HG03469 (cell line): ENCODE results near the gene VTI1A.
"Not testable (repeated sequence)": the region's sequence is repeated elsewhere in the genome, so short reads cannot be mapped to it uniquely, and the experiment has no call there.

ENCODE experiments used
- ATAC-seq: cut with Tn5 transposase; IDR thresholded peaks from one replicate; pipeline ENCODE4 v1.9.1; 2021; ENCODE audit warnings: mild to moderate bottlenecking, moderate library complexity, moderate number of reproducible peaks; ENCODE audit not compliant: unreplicated experiment

Gene VTI1A

GRCh38 chr10:112448888-112449287 is 1.9 kb downstream of the VTI1A start:
- ATAC-seq, result no peak

DNA sequence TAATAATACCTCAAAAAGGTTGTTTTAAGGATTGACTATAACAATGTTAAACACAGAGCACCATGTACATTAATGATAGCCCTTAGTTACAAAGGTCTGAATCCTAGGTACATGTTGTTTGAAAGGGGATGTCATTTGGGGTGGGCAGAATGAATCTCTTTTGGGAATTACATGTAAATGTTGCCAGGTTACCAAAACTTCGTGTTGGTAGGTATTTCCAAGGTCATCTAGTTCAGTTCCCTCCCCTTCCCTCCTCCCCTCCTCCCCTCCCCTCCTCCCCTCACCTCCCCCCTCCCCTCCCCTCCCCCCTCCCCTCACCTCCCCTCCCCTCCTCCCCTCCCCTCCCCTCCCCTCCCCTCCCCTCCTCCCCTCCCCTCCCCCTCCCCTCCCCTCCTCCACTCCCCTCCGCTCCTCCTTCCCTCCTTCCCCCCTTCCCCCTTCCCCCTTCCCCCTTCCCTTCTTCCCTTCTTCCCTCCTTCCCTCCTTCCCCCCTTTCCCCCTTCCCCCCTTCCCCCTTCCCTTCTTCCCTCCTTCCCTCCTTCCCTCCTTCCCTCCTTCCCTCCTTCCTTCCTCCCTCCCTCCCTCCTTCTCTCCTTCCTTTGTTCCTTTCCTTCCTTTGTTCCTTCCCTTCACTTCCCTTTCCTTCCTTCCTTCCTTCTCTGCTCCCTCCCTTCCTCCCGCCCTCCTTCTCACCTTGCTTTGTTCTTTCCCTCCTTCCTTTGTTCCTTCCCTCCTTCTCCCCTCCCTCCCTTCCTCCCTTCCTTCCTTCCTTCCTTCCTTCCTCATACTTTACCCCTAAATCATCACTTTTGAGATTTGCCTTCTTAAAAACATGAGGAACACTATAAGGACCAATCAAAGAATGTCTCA is 8.1 kb downstream of the VTI1A start:
- ATAC-seq, result no peak

DNA sequence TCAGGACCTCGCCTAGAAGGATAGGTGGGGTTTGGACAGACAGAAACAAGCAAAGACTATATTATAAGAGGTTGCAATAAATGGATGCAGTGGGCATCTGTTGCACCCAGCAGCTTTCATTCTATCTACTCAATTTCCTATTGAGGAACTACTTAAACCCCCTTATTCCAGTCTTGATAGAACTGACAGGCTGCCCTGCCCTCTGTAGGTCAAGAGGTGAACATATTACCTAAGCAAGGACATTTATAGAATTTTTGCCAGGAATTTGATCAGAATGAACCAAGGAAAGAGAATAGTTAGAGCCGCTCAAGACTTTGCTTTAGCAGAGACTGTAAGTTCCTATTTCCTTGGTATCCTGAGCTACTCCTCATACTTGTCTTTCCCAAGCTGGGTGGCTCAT is 9.5 kb downstream of the VTI1A start:
- no peak for ATAC-seq

DNA sequence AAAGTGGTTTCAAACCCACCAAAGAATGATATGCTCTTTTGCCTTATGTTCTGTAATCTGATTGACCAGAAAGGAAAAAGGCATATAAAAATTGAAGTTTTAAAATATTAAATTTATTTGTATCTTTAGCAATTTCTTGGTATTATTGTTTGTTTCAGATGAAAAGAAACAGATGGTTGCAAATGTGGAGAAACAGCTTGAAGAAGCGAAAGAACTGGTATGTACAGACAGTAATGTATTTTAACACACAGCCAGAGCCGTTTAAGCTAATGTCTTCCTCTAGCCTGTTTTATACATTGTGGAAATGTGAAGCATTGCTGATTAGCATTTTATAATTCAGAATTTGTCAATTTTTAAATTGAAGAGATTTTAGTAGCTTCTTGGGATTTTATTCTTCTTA is 13.4 kb downstream of the VTI1A start:
- no peak for ATAC-seq

DNA sequence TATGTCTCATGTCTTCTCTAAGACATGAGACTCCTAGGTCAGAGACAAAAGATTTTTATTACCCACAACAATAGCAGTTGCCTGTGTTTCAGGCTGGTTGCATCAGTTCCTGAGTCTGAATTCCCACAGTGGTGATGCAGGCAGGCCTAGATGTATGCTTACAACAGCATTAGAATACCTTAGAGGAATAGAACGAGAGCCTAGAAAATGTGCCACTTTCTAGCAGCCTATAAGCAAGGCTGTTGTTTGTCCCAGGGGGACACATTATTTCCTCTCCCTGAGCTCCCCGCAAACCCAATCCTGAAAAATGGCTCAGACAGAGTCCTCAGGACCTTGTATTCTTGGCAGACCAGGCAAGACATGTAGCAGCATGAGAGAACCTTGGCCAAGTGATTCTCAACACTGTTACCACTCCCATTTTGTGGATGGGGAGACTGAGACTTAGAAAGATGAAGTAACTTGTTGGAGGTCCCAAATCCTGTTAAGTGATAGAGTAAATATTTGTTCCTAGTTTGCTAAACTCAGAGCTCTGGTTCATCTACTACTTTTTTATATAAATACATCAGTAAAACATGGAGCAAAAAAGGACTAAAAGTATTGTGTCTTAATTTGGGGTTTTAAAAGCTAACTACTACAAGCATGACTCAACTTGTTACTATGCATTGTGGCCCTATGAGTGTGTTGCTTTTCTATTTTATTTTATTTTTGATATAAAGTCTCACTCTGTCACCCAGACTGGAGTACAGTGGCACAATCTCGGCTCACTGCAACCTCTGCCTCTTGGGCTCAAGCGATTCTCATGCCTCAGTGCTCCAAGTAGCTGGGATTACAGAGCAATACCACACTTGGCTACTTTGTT is 14.2 kb downstream of the VTI1A start:
- ATAC-seq, result no peak

DNA sequence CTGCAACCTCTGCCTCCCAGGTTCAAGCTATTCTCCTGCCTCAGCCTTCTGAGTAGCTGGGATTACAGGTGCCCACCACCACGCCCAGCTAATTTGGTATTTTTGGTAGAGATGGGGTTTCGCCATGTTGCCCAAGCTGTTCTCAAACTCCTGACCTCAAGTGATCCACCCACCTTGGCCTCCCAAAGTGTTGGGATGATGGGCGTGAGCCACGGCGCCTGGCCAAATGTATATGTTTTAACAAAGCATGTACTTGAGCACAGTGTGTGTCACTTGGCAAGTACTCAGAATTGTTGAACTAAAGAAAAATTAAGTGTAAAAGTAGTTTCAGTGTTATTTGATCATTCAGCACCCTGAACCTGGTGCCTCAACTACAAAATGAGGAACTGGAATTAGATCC is 17.1 kb downstream of the VTI1A start:
- not testable (repeated sequence) for ATAC-seq

- ATAC-seq, result no peak
Measured at GRCh38 chr10:112465299-112465883, 18.4 kb downstream of the VTI1A start.

DNA sequence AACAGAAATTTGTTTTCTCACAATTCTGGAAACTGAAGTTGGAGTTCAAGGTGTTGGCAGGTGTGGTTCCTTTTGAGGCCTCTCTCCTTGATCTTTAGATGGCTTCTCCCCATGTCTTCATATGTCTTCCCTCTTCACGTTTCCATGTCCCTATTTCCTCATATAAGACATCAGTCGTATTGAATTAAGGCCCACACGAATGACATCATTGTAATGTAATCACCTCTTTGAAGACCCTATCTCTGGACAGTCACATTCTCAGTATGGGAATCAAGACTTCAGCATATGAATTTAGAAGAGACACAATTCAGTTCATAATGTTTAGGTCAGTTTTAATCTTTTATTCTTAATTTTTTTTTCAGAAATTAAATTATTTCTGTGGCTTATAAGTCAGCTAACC is 19.8 kb downstream of the VTI1A start:
- no peak for ATAC-seq

- ATAC-seq, result no peak
Measured at GRCh38 chr10:112467541-112468075, 20.6 kb downstream of the VTI1A start.

GRCh38 chr10:112471878-112472487 is 25.0 kb downstream of the VTI1A start:
- ATAC-seq, result no peak

- ATAC-seq, result no peak
Measured at GRCh38 chr10:112475575-112476218, 28.7 kb downstream of the VTI1A start.

DNA sequence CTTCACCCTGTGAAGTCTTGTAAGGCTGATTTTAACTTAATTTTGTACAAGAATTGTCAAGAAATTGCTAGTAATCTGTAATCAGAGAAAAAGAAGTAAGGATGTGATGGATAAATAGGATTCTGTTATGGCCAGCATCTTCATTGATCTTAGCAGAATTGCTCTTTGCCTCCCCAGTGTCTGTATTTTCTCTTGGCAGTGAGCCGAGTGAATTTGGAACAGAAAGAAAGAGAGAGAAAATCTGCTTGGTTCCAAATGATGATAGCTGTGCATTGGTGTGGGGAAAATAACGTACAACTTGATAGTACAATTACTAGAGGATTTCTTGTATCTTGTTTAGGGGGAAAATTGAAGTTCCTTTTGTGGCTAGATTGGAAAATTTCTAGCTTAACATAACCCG is 34.6 kb downstream of the VTI1A start:
- ATAC-seq, result no peak

DNA sequence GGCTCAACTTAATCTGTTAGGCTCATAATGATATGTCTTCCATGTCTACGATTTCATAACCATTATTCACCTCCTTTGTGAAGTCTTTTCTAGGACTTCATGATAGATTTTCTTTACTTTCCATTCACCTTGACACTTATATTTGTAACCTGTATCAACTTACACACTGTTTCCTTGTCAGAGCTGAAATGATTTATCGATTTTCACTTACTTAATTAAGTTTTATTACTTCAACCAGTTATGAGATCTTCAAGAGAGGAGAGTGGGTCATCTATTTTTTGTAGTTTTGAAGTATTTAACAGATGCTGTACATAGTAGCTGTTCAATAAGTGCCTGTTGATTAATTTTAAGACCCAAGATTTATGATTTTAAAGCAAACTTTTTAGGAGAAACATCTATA is 37.4 kb downstream of the VTI1A start:
- no peak for ATAC-seq

- ATAC-seq, result no peak
Measured at GRCh38 chr10:112487964-112488363, 40.9 kb downstream of the VTI1A start.

GRCh38 chr10:112490545-112490944 is 43.5 kb downstream of the VTI1A start:
- ATAC-seq, result no peak

DNA sequence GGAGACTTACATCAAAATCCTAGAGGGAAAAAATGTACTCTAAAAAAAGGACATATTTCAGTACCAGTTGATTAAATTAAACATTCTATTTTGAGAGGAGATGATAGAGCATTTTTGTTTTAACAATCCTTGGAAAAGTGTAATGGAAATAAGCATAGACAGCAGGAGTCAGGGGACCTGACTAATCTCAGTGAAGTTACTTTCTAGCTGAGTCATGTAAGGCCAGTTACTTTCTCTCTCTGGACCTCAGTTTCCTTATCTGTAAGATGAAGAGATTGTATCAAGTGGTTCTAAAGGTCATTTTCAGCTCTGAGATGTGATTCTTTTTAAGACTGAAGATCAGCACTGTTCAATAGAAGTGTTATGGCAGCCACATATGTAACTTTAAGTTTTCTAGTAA is 44.1 kb downstream of the VTI1A start:
- ATAC-seq, result no peak

DNA sequence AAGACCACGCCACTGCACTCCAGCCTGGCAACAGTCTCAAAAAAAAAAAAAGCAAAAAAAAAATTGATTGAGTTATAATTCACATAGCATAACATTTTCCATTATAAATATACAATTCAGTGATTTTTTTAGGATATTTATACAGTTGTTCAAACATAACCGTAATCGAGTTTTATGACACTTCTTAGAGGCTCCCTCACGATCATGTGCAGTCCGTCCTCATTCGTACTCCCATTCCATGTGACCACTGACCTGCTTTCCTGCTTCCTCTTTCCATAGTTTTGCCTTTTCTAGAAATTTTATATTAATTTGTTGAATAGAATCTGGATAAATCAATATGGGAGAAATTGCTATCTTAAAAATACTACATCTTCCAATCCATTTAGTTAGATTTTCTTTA is 45.7 kb downstream of the VTI1A start:
- no peak for ATAC-seq

- ATAC-seq, result peak; percentile 58
Measured at GRCh38 chr10:112497347-112497950, 50.4 kb downstream of the VTI1A start.

DNA sequence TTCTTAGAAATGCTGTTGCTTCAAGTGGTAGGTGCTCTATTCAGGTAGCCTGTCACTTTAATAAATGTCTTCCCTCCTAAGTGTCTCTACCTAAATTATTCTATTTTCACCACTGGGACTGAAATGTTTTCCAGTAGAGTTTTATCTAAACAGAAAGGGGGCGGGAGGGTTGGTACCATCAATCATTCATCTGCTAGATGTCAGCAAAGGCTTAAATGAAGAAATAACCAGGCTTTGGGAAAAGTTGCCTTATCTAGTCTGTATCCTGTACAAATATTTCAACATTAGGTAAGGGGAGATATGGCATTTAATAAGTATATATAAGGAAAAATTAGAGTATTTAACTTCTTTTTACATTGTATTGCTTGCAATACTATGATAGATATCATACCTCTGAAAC is 51.8 kb downstream of the VTI1A start:
- no peak for ATAC-seq

- ATAC-seq, result not testable (repeated sequence)
Measured at GRCh38 chr10:112499985-112500384, 53.0 kb downstream of the VTI1A start.
